ENCODE data around the gene CDC20B.

GRCh38 chr5:55154873-55155272 is 18.1 kb downstream of the CDC20B start:
- no peak for TF ChIP-seq POLR2A (IDR thresholded peaks at IDR 0.05; ENCODE audit: low read length)
- no peak for TF ChIP-seq GATA1 (IDR thresholded peaks at IDR 0.05; ENCODE audit: low read depth, low read length)
